GM19035 (cell line): Measurements from ENCODE around the gene EFCAB5.
A peak's percentile ranks its signal among the peaks of the same experiment; 100 is the strongest.
"Not testable (repeated sequence)": the region's sequence is repeated elsewhere in the genome, so short reads cannot be mapped to it uniquely, and the experiment has no call there.

ENCODE experiments used
- ATAC-seq: cut with Tn5 transposase; IDR thresholded peaks from one replicate; pipeline ENCODE4 v1.9.1; 2021; ENCODE audit not compliant: unreplicated experiment

The EFCAB5 gene

GRCh38 chr17:29941334-29941733, at the start of gene EFCAB5:
Gene EFCAB5 (plus strand): TSS chr17:29941634. CDS start chr17:29941797, 163 bp downstream.
- no peak for ATAC-seq

- no peak for ATAC-seq
Measured at GRCh38 chr17:29892201-29892600, 49.2 kb upstream of the EFCAB5 start.

DNA sequence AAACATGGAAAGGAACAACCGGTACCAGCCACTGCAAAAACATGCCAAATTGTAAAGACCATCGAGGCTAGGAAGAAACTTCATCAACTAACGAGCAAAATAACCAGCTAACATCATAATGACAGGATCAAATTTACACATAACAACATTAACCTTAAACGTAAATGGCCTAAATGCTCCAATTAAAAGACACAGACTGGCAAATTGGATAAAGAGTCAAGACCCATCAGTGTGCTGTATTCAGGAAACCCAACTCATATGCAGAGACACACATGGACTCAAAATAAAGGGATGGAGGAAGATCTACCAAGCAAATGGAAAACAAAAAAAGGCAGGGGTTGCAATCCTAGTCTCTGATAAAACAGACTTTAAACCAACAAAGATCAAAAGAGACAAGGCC, 44.3 kb upstream of the EFCAB5 start:
- not testable (repeated sequence) for ATAC-seq

- no peak for ATAC-seq
Measured at GRCh38 chr17:29903471-29903870, 38.0 kb upstream of the EFCAB5 start.

DNA sequence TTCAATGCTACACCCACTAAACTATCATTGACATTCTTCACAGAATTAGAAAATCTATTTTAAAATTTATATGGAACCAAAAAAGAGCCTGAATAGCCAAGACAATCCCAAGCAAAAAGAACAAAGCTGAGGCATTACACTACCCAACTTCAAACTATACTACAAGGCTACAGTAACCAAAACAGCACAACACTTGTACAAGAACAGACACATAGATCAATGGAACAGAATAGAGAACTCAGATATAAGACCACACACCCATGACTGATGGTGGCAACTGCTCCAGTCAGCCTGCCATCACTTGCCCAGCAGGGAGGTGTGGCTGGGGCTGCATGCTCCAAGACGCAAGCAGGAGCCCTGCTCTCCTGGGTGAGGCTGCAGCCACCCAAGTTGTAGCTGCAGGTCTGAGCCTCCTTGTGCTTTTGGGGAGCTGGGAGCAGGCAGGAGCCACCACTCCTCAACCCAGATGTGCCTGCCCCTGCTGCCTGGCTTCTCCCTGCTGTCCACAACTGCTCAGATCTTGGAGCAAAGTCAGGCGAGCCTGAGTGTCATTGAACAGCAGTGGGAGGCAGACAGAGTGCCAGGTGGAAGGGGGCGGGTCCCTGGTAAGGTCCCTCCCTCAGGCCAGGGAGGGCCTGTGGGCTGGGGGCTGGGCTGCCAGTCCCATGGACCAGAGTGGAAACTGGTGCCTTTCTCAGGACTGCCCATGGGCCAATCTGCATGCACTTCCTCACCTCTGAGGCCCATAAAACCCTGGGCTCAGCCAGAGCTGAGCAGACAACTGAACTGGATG, 36.2 kb upstream of the EFCAB5 start:
- no peak for ATAC-seq

DNA sequence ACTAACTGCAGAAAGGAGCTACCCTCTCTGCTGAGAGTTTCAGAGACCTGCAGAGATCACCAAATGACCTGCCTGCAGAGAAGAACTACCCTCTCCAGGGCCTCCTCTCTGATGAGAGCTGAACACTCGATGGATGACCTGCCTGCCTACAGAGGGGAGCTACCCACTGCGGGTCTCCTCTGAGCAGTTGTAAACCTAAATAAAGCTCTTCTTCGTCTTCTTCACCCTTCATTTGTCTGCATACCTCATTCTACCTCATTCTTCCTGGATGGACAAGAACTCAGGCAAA, 35.6 kb upstream of the EFCAB5 start:
- ATAC-seq, result no peak

DNA sequence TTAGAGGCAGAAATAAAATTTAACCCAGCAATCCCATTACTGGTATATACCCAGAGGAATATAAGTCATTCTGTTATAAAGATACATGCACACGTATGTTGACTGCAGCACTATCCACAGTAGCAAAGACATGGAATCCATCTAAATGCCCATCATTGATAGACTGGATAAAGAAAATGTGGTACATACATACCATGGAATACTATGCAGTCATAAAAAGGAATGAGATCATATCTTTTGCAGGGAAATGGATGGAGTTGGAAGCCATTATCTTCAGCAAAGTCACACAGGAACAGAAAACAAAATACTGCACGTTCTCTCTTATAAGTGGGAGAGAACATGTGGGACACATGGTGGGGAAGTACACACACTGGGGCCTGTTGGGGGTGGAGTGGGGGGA, 34.5 kb upstream of the EFCAB5 start:
- ATAC-seq, result no peak

- no peak for ATAC-seq
Measured at GRCh38 chr17:29909236-29910003, 32.0 kb upstream of the EFCAB5 start.

DNA sequence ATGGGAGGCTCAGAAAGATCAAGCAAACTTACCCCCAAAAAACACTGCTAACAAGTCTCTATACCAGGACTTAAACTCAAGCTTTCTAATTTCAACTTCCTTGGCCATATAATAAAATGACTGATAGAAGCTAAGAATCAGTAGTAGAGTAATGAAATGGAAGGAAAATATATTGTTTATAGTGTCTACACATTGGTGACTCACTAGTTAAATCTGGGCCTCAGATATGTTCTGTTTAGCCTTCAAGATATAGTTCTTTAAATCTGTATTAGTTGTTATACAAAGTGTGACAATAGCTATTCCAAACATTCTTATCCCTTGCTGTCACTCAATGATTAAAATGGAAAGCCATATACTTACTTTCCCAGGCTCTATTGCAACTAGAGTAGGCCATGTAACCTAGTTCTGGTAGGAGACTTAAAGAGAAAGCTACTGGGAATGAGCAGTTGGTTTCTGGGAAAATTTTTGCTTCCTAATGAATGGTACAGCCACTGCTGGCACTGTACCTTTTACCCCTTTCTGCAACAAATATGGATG, 29.7 kb upstream of the EFCAB5 start:
- ATAC-seq, result no peak

DNA sequence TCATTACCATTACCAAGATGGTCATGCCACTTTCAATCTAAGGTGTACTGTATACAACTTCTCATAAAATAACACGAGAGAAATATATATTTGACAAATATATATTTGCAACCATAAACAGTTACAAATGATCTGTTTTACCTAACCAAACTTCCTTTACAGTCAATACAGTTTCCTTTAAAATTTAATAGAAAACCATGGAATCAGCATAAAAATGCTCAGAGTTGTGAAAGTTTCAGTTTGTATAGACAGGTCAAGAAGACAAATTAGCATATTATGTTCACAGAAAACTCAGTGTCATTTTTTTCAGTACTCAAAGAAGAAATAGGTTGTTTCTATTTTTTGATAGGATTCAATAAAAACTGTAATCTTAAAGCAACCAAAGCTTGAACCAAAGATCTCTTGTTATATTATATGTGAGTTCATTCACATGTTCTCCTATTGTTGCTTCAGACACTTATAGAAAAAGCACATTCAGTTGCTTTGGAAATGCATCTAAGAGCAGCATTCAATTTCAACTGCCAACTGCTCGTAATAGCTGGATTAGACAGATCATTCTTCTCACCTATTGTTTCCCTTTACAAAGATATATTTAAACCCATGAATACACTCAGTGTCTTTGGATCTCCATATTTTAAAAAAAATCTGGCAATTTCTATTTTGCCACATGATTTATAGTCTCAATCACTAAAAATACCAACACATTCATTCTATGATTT, 26.5 kb upstream of the EFCAB5 start:
- no peak for ATAC-seq

DNA sequence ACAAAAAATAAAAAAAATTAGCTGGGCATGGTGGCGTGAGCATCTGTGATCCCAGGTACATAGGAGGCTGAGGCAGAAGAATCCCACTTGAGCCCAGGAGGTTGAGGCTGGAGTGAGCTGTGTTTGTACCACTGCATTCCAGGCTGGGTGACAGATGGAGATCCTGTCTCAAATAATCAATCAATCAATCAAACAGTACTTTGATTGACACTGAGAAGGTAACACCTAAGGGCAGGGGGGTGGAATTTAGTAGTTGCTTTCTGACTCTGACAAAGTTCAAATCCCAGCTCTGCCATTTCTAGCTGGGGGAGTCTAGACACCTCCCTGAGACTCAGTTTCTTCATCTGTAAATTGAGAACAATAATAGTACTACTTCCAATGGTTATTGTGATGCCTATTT, 23.4 kb upstream of the EFCAB5 start:
- no peak for ATAC-seq

GRCh38 chr17:29918922-29919856, 22.2 kb upstream of the EFCAB5 start:
- no peak for ATAC-seq

DNA sequence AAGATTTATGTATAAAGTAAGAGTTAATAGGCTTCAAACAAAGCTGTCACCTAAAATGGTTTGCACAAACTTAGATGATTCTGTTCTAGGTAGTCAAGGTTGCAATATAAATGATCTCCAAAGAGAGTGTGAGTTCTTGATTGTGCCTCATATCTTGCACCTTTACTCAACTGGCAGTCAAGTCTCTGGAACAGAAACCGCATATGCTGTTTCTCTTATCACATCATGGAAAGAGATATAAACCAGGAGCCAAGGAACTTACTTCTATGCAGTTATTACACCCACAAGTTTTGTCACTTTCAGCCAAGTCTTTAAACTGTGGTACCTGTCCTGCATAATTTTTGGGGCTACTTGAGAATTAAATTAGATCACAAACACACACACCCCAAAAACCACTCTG, 16.6 kb upstream of the EFCAB5 start:
- ATAC-seq, result no peak

DNA sequence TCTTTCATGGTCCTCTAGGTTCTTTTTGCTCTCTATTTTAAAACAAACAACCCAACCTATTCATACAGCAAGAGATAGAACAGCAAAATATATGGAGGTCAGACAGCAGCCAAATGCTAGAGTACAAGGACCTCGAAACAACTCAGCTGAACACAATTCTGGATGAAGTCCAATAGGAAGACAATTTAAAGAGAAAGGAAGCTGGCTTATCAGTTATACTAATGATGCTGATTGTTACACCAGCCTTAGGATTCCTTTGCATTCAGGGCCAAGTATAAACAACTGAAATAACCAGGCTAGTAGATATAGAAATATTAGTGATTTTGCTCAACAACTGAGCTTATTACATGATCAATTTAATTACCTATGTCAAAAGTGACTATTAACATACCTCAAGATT, 13.9 kb upstream of the EFCAB5 start:
- no peak for ATAC-seq

DNA sequence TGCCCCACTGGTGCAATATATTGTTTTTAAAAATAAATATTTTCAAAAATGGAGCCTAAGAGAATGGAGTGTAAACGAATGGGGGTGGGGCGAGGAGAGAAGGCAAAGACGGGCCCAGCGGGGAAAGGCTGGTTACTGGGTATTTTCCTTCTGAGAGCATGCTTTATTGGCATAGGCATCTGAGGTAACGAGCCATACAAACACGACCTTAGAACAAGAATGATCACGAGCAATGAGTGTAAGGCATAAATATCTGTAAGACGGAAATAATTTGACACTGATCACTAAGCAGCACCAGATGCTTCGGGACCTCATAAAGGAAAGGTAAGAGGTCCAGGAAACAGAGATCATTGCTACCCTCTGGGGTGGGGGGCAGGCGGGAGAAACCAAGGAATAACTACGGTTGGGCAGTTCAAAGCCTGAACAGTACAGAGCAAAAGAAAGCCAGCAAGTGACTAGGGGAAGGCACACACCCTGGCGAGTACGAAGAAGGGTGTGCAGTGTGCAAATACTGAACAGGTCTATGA, 12.4 kb upstream of the EFCAB5 start:
- no peak for ATAC-seq

GRCh38 chr17:29929533-29930408, 11.7 kb upstream of the EFCAB5 start, which contains the start of gene SSH2:
Gene SSH2 (minus strand): TSS chr17:29930228. CDS start chr17:29930000, 228 bp downstream.
- ATAC-seq, result peak; percentile 61

- no peak for ATAC-seq
Measured at GRCh38 chr17:29930409-29931010, 10.9 kb upstream of the EFCAB5 start.

DNA sequence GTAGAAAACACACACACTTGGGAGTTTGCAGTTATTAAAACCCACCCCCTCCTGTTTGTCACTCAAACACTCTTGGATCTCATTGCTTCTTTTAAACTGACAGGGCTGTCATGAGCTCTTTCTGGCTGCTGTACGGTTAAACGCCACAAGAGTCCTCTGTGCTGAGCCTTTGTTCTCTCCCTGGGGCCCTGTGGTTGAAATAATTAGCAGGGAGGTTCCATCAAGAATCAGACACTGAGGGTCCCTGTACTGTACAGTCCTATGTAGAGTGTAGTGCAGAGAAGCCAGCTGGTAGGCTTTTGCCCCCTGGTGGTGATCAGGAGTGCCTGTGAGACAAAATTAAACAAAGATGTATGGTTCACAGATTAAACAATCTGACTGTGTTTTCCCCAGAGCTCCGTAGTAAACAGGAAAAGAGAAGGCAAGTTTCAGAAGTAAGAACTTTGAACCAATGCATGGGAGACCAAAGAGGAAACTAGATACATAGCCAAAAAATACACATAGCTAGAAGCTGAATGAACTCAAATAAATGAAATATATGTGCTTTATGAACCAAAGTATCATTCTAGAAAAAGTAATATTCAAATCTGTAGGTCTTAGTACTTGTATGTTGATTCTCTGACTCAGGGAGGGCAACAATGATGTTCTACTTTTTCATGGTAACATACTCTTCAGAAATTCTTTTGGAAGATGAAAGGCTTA, 10.1 kb upstream of the EFCAB5 start:
- ATAC-seq, result peak; percentile 62
